CD4-positive, alpha-beta T cell treated with Interleukin-17A for 4 hours (primary cell): ENCODE data around the gene CD2AP.
"Not testable (repeated sequence)": the region's sequence is repeated elsewhere in the genome, so short reads cannot be mapped to it uniquely, and the experiment has no call there.

ENCODE experiments used
- DNase-seq: peaks from one replicate; pipeline ENCODE4 v3.0.0-alpha.2; 2020; ENCODE audit warnings: mixed read lengths

The CD2AP gene

DNA sequence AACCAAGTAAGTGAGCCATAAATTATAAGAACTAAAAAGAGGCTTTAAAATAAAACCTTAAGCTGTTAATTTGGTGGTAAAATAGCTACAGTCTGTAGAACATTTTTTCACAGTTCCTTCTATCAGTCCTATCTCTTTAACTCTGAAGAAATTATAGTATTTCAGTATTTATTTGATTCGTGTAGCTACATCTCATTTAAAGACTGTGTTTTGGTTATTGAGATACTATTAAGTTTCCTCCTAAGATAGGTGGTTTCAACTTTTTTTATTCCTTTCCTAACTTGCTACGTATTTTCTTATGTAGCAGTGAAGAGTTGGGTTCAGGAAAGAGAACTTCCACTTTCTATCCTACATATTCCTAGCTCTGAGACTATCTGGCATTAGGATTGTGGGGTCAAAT, 97.2 kb downstream of the CD2AP start:
- no peak for DNase-seq

DNA sequence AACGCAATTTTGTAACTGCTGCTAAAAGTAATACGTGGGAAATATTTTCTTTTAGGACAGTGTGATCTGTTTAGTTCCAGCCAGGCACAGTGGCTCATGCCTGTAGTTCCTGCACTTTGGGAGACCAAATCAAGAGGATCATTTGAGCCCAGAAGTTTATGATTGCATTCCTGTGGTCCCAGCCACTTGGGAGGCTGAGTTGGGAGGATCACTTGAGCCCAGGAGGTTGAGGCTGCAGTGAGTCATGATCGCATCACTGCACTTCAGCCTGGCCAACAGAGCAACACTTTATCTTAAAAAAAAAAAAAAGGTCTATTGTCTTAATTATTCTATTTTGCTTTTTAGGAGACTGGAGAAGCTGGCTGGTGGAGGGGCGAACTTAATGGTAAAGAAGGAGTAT, 101.5 kb downstream of the CD2AP start:
- no peak for DNase-seq

DNA sequence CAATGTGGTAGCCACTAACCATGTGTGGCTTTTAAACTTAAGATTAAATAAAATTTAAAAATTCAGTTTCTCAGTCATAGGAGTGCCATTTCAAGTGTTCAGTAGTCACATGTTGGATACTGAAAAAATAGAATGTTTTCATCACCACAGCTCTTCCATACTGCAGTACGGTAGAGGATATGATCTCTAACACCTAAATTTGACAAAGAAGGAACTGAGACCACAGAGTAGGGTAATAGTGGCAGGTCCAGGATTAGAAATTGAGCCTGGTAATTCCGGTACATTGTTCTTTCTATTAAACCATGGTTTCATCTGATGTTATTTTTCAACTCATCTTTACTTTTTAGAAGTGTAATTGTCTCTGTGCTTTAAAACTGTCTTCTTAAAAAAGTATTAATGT, 104.0 kb downstream of the CD2AP start:
- DNase-seq: no peak

DNA sequence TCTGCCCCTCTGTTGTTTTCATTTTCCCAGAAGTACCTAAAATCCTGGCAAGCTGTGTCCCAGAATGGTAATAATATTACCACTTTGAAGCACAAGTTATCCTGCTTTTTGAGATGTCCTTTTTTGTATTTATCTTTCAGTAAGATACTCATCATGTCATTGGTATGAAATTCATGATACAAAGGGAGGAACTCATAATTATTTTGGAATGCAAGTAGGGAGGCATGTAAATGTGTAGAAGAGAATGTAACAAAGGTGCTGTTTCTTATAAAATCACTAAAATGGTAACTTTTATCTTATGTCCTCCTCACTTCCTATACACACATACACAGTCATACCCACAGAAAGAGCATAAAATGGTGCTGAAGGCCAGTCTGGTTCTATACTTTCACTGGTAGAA, 109.9 kb downstream of the CD2AP start:
- DNase-seq: no peak

DNA sequence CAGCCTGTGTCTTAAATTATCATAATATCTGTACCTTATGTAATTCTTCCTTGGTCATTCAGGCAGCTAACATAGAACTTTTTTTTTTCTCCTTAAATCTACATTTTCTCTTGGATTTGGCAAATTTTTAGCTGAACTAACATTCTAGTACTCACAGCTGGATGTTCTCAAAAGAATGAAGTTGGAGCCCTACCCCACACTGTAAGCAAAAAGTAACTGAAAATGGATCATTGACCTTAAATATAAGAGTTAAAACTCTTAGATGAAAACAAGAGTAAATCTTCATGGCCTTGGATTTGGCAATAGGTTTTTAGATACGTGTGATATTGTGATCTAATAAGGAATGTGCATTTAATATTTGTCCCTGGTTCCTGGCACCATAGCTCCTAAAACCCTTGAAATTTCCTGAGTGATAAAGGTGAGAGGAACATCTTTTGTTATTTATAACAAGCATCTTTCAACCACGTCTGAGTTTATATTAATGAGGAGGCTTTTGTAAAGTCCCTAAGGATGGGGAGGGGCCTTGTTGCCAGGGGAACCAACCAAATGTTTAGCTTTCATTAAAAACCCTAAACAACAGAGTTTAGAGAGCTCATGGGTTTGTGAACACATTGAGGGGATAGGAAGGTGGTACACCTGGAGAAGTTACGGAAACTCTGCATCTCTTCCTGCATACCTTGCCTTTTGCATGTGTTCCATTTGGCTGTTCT, 114.7 kb downstream of the CD2AP start:
- no peak for DNase-seq

DNA sequence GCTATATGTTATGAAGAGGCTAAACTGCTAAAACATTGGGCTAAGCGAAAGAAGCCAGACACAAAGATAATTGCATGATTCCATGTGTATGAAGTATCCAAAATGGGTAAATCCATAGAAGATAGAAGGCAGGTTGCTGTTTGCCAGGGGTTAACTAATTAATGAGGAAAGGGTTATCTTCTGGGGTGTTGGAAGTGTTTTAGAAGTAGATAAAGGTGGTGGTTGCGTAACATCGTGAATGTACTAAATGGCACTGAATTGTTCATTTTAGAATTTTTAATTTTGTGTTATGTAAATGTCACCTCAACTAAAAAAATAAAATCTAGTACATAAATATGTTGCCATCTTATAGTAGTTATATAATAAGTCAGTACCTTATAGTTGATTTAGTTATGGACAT, 116.4 kb downstream of the CD2AP start:
- DNase-seq: no peak

DNA sequence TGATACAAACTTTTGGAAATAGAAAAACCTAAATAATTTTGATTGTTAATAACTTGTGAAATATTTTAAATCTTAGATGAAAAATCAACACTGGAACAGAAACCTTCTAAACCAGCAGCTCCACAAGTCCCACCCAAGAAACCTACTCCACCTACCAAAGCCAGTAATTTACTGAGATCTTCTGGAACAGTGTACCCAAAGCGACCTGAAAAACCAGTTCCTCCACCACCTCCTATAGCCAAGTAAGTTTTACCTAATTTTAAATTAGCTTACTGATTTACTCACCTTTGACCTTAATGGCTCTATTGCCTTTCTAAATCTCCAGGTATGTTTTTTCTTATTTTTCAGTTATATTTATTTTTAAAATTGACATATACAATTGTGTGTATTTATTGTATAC, 118.2 kb downstream of the CD2AP start:
- no peak for DNase-seq

DNA sequence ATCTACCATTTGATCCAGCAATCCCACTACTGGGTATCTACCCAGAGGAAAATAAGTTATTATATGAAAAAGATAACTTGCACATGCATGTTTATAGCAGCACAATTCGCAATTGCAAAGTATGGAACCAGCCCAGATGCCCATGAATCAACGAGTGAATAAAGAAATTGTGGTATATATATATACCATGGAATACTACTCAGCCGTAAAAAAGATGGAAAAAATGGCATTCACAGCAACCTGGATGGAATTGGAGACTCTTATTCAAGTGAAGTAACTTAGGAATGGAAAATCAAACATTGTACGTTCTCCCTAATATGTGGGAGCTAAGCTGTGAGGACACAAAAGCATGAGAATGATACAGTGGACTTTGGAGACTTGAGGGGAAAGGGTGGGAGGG, 120.8 kb downstream of the CD2AP start:
- no peak for DNase-seq

DNA sequence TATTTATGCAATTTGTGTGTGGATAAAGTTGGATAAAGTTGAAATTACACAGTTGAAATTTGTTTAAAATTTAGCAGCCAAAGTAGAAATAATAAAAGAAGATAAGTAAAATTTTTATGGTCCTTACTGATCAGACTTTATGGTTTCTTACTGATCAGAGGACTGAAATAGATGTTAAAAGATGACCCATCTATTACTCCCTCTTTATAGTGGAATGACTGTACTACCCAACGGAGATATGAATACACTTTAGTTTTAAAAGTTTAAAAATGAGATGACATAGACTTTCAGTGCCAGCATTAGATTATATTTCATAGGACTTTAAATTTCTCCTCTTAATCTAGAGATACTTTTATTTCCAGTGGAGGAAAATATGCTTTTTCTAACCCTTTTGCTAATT, 121.9 kb downstream of the CD2AP start:
- DNase-seq: no peak

DNA sequence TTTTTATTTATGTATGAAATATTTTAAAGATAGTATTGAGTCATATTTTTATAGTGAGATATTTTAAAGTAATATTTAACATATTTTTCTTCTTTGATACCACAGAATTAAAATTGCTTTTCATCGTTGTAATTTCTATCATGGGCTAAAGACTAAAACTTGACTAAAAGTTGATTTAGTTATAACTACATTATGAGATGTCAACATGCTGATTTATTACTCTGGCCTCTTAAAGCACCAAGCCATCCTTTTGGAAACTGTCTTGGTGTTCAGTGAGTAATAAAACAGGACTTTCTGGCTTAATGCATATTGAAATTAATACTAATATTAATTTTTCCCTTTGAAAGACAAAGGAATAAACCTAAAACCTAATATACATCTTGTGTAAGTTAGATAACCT, 125.6 kb downstream of the CD2AP start:
- DNase-seq: no peak

DNA sequence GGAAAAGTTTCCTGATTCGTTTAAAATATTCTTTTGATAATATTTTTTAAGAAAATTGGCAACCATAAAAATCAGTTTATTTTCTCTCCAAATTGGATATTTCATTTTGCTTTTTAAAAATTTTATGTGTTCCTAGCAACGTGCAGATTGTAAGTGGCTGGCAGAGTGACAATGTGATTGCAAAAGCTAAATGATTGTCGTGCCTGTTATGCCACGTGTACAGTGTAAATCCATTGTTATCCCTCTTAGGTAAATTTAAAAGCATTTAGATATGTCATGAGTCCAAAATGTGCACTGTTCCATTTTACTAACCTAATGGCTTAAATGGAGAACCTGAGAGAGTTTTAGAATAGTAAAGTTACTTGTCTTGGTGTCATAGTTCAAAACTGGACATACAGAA, 126.4 kb downstream of the CD2AP start:
- DNase-seq: no peak

DNA sequence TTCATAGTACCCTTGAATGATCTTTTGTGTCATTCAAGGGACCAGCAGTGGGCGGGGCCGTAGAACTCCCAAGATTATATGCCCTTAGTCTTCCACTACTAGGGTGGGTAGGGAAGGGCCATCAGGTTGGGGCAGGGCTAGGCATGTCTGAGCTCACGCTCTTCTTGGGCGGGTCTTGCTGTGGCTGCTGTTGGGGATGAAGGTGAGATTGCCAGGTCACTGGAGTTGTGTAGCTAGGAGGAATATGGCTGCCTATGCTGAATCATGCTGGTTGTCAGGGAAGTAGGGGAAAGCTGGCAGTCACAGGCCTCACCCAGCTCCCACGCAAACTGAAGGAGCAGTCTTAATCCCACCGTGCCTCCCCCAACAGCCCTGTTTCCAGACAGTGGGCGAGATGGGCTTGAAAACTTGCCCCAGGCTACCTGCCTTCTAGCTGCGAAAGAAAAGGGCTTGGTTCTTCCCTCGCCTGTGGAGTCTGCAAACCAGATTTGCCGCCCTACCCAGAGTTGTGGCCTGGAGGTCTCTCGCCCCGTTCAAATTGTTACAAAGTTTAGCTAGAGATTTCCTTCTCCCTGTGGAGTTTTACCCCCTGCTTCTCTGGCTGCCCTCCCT, 144.4 kb downstream of the CD2AP start:
- no peak for DNase-seq

DNA sequence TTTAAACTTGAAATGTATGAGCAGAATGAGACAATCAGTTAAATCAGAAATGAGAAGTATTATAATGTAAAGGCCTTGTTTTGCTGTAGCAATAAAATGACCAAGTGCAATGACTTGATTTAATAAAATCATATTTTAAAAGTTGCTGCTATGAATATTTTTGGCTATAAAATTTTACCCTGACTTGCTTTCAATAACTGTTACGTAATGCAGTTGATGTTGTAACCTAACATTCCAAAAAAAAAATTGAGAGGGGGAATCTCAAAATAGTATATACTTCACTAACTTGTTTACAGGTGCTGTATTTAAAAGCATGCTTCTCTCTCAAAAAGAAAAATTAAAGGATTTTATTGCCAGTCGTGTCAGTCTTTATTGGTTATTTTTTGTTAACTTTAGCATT, 149.2 kb downstream of the CD2AP start:
- no peak for DNase-seq

DNA sequence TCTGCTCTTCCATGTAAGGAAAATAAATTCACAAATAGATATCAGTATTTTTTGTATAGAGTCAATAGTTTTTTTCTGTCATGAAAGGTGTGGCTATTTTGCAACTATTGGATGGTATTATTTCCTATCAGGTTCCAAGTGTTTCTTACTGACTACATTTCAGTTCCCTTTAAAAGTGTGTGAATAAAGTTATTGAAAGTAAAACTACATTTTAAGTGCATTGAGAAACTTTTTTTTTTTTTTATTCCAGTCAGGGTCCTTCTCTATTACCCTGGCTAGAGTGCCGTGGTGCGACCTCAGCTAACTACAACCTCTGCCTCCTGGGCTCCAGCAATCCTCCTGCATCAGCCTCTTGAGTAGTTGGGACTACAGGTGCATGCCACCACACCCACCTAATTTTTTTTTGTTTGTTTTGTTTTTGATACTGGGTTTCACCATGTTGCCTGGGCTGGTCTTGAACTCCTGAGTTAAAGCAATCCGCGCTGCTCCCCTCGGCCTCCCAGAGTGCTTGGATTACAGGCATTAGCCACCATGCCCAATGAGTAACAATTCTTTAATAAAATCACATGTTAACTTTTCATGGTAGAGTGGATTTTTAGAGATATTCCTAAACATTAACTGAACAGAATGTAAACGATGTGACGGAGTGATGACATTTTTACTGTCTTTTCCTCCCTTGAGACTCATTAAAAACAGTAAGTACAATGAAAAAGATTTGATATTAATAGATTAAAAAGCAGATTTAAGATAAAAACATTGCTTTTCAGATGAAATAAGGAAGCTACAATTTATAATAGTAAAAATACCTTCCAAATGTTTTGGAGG, 151.1 kb downstream of the CD2AP start:
- no peak for DNase-seq

DNA sequence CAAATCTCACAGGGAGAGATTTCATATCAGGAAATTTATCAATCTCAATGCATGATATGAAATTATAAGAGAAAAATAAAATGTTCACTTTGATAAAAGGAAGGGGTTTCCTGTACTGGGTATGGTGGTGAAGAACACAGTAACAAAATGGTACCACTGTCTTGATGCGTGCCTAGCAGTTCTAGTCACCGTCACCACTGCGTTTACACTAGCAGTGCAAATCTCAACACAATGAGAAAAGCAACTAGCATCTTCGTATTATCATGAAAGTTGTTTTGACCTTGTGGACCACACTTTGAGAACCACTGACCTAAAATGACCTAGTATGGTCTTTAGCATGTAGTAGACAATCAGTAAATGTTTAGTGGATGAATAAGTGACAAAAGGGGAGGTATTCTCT, 152.4 kb downstream of the CD2AP start:
- DNase-seq: no peak

DNA sequence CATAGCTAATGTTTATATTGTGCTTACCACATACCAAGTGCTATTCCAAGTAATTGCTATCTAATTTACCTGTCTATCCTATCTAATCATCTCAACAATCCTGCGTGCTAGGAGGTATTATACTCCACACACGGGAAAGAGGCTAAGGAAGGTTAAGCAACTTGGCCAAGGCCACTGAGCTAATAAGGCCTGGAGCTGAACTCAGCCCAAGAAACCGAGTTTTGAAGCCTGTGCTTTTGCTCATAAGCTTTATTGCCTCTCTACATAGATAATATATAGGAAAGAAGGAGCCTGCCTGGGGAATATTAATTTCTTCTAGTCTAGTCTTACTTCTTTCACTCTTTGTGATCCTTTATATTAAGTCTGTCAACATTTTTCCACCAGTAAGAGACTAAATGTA, 153.0 kb downstream of the CD2AP start:
- no peak for DNase-seq

DNA sequence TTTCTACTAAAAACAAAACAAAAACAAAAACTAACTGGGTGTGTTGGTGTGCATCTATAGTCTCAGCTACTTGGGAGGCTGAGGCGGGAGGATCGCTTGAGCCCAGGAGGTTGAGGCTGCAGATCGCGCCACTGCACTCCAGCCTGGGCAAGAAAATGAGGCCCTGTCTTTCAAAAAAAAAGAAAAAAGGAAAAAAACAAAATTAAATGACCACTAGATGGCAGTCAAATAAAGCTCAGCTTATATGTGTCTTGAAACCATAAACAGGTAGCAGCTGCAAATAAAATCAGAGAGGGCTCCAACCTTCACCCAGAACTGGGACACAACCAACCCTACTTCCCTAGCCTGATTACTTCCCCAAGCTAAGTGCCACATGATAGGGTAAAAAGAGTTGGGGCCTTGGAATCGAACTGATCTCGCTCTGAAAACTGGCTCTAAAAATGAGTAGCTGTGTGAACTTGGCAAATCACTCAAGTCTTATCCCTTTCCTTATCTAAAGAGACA, 153.7 kb downstream of the CD2AP start:
- no peak for DNase-seq

DNA sequence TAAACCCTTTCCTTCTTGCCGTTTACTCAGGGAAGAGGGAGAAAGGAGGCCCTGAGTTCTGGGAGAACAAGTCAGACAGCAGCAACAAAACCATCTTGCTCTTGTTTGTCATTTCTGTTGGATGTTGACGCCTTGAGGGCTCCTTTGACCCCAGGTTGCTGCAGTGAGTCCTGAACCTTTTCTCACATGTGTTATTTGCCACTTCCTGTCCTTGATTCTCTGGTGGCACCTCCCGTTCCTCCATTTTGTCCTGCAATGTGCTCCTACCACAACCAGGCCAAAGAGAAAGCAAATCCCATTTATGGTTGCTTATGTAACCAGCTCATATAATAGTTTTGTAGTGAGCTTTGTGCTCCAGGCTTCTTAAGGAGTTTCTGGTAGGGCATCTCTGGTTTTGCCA, 154.2 kb downstream of the CD2AP start:
- DNase-seq: no peak

DNA sequence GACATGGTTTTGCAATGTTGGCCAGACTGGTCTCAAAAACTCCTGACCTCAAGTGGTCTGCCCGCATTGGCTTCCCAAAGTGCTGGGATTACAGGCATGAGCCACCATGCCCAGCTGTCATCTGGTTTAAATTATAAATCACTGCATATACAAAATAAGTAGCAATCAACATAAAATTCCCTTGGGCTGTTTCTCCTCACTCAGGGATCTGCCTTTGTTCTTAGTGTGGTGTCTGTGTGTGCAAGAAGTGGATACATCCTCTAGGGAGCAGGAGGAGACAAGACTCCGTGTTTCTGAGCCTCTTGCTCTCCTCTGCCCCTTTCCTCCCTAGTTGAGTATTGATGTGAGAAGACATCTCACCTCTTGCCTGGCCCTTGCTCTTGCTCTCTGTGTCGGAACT, 155.6 kb downstream of the CD2AP start:
- DNase-seq: no peak

DNA sequence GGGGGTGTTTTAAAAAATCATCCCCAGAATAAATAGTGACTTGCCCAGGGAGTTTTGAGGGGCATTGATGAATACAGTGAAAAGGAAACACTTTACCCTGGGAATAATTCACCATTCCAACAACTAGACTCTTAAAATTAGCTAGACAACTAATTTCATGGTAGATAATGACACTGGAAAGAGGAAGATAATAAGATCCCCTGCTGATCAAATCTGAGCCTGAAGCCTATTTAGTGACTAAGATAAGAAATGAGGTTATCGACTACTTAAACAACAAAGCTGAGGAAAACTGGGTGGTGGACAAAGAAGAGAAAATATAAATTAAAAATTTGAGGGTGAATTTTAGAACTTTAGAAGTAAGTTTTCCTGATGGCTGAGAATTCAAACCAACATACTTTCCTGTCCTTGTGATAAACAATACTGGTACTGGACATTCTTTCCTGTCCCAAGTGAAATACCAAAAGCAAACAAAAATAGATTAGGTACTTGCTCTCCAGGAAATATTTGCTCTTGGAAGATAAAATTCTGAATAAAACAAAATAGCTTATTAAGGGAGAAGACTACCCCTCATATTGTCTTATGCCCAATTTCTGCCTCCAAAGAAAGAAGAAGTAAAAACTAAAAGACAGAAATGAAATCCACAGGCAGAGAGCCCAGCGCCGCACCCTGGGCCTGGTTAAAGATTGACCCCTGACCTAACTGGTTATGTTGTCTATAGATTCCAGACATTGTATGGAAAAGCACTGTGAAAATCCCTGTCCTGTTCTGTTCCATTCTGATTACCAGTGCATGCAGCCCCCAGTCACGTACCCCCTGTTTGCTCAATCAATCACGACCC, 156.8 kb downstream of the CD2AP start:
- DNase-seq: no peak

DNA sequence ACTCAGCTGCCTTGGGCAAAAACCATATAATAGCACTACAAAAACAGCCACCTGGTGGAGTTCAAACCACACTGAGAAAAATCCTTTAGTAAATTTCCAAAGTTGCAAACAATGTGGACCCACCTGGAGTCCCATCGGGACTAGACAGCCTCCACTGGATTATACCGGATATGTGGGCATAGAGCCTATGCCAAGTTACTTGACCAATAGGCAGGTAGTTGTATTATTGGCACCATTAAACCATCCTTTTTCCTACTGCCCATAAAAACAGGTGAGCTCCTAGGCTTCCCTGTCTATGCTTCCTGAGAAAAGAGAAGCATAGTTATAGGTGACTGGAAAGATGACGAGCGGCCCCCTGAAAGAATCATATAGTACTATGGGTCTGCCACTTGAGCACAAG, 169.1 kb downstream of the CD2AP start:
- no peak for DNase-seq

DNA sequence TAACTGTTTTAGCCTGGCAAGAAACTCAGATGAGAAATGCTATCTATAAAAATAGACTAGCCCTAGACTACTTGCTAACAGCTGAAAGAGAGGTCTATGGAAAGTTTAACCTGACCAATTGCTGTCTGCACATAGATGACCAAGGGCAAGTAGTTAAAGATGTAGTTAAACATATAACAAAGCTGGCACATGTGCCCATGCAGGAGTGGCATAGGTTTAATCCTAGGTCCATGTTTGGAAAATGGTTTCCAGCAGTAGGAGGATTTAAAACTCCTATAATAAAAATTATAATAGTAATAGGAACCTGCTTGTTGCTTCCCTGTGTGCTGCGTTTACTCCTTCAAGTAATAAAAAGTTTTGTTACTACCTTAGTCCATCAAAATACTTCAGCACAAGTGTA, 169.6 kb downstream of the CD2AP start:
- no peak for DNase-seq

DNA sequence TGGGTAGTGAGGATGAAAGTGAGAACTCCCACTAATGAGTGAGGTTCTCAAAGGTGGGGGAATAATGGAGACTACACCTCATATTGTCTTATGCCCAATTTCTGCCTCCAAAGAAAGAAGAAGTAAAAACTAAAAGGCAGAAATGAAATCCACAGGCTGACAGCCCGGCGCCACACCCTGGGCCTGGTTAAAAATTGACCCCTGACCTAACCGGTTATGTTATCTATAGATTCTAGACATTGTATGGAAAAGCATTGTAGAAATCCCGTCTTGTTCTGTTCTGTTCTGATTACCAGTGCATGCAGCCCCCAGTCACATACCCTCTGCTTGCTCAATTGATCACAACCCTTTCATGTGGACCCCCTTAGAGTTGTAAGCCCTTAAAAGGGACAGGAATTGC, 170.0 kb downstream of the CD2AP start:
- DNase-seq: not testable (repeated sequence)
